Transverse colon (tissue), 4 donors: ENCODE data around the gene SUFU. TPM values are rescaled to one million over a fixed set of nuclear protein-coding genes. Genes with fewer than 3 reads are reported as not detected.

ENCODE experiments used
- DNase-seq: peaks from one replicate; pipeline ENCODE4 v3.0.0-alpha.2; 2019
- H3K27ac ChIP-seq, 4 donors: fragments of 200-600 bp; sonication (generic); 2 replicates each; pipeline ENCODE4 v1.5.1; 2016 to 2018; ENCODE audit warnings: inconsistent platforms in 4 of 4
- H3K27me3 ChIP-seq: fragments of 200-600 bp; sonication (generic); 2 replicates; pipeline ENCODE4 v1.5.1; 2017; ENCODE audit warnings: inconsistent platforms
- H3K36me3 ChIP-seq, 4 donors: fragments of 200-600 bp; sonication (generic); 2 replicates each; pipeline ENCODE4 v1.5.1; 2017 to 2019; ENCODE audit warnings: inconsistent platforms in 4 of 4
- H3K4me1 ChIP-seq, 4 donors: fragments of 200-600 bp; sonication (generic); 2 replicates each; pipeline ENCODE4 v1.5.1; 2017 to 2020; ENCODE audit warnings: inconsistent platforms in 4 of 4
- H3K4me3 ChIP-seq, 4 donors: fragments of 200-600 bp; sonication (generic); 1 replicate in 1 of 4; 2 replicates in 3 of 4; pipeline versions ENCODE4 v1.5.1 to v1.6.1; 2017 to 2019; ENCODE audit warnings: inconsistent platforms in 4 of 4
- H3K9me3 ChIP-seq, 2 donors: fragments of 200-600 bp; sonication (generic); 2 replicates each; pipeline ENCODE4 v1.5.1; 2017 to 2019; ENCODE audit warnings: inconsistent platforms in 2 of 2
- CTCF ChIP-seq, 5 experiments: fragments of 200-600 bp in 3 of 5; fragments of 450-650 bp in 2 of 5; sonication (generic) in 3 of 5; IDR thresholded peaks; 1 replicate in 2 of 5; 2 replicates in 3 of 5; pipeline ENCODE4 v1.5.1; 2016 to 2017; ENCODE audit warnings: antibody characterized with exemption in 5 of 5, inconsistent platforms in 3 of 5, mild to moderate bottlenecking in 2 of 5, moderate library complexity in 1 of 5
- EP300 ChIP-seq: sonication (generic); formaldehyde crosslinking; IDR thresholded peaks from one replicate; pipeline ENCODE4 v1.6.1; 2017; ENCODE audit warnings: antibody characterized with exemption, low read depth
- POLR2A ChIP-seq: fragments of 450-650 bp; IDR thresholded peaks from one replicate; pipeline ENCODE4 v1.6.1; 2016; ENCODE audit warnings: antibody characterized with exemption, mild to moderate bottlenecking, moderate library complexity
- POLR2AphosphoS5 ChIP-seq, 3 donors: sonication (generic); formaldehyde crosslinking; IDR thresholded peaks; one replicate each; pipeline ENCODE4 v1.6.1; 2016; ENCODE audit warnings: antibody characterized with exemption in 3 of 3
- WGBS, 2 donors: methylation state at CpG; one replicate each; pipeline ENCODE4 v1.1.5; 2018; ENCODE audit warnings: low coverage in 1 of 2; 5-methylcytosine and 5-hydroxymethylcytosine counted together
- in situ Hi-C, 4 donors: fragments of 200-750 bp; cut with MboI; loops; one replicate each; pipeline versions ENCODE4 v1.15.0 to v1.15.1; 2017; ENCODE audit warnings: low sequenced_read_pairs in 3 of 4, low pct_ligation_motif_present in 1 of 4, low pct_unique_long_range_greater_than_20kb in 1 of 4
- intact Hi-C: fragments of 100-400 bp; cut with DNase I; formaldehyde crosslinking; loops from one replicate; pipeline ENCODE4 v1.15.1; 2023; ENCODE audit warnings: low total_unique reads
- total RNA-seq, 4 donors: library from RNA; depleted of rRNA; stranded (reverse); fragments of >200 nt; gene quantifications; one replicate each; pipeline ENCODE4 v1.1.0, GENCODE V29; 2016

SUFU gene
- total RNA-seq, 4 donors from 2014 or later, result 5.4 to 13.8 (median 6.6) TPM

- no peaks in the 10 kb centered on the region for H3K36me3 ChIP-seq
- TF ChIP-seq CTCF (IDR thresholded peaks at IDR 0.05), result no peak
- no peak for DNase-seq
- in situ Hi-C loops (no loop called here), intact Hi-C loops (no loop called here)
- H3K27me3 ChIP-seq, result no peaks in the 10 kb centered on the region
- 40 to 61% methylated on average over 1 to 5 of the region's 5 CpGs for WGBS, 2 donors
- H3K4me3 ChIP-seq, result no peak overlapping the region
- peaks cover 33 to 61% (median 44%) of the 10 kb centered on the region in 4 donors for H3K4me1 ChIP-seq
- peak overlapping the region; percentile 63 to 73 (median 69) for H3K27ac ChIP-seq
- no peaks in the 10 kb centered on the region for H3K9me3 ChIP-seq
Observed at GRCh38 chr10:102632394-102633111, 128.8 kb downstream of the SUFU start.

- 30 to 44% methylated on average over 3 to 6 of the region's 6 CpGs for WGBS, 2 donors
- no peak overlapping the region for H3K4me3 ChIP-seq
- intact Hi-C loops, result no loop called here
- in situ Hi-C loops, result no loop called here
- TF ChIP-seq EP300 (no peak), POLR2AphosphoS5 (IDR thresholded peaks at IDR 0.05) (no peak), CTCF (IDR thresholded peaks at IDR 0.05) (no peak), POLR2A (no peak)
- no peak for DNase-seq
- H3K27me3 ChIP-seq, result no peaks in the 10 kb centered on the region
- no peaks in the 10 kb centered on the region for H3K36me3 ChIP-seq
- peak overlapping the region; percentile 63 to 73 (median 69) for H3K27ac ChIP-seq
- peaks cover 26 to 54% (median 36%) of the 10 kb centered on the region in 4 donors for H3K4me1 ChIP-seq
- H3K9me3 ChIP-seq, result no peaks in the 10 kb centered on the region
Observed at GRCh38 chr10:102633287-102633686, 129.5 kb downstream of the SUFU start.

- Histone ChIP-seq H3K4me1 (peaks cover 20 to 49% (median 31%) of the 10 kb centered on the region in 4 donors), H3K9me3 (no peaks in the 10 kb centered on the region), H3K27ac (peak overlapping the region; percentile 63 to 73 (median 69)), H3K27me3 (no peaks in the 10 kb centered on the region), H3K4me3 (no peak overlapping the region), H3K36me3 (no peaks in the 10 kb centered on the region)
- intact Hi-C loops (no loop called here), in situ Hi-C loops (no loop called here)
- TF ChIP-seq EP300 (no peak), POLR2AphosphoS5 (IDR thresholded peaks at IDR 0.05) (no peak), CTCF (IDR thresholded peaks at IDR 0.05) (no peak), POLR2A (no peak)
- 85% methylated on average over 5 of the region's 5 CpGs; no CpG with 5 or more reads in 1 of the 2 donors for WGBS, 2 donors
- DNase-seq, result no peak
Observed at GRCh38 chr10:102633848-102634247, 130.1 kb downstream of the SUFU start.

- peak overlapping the region in 1 of 4 donors; percentile 13 for H3K27ac ChIP-seq
- no peak for DNase-seq
- no peaks in the 10 kb centered on the region for H3K9me3 ChIP-seq
- no peaks in the 10 kb centered on the region for H3K36me3 ChIP-seq
- no peak overlapping the region for H3K4me3 ChIP-seq
- no peak for TF ChIP-seq EP300
- no peak for TF ChIP-seq POLR2A
- TF ChIP-seq CTCF (IDR thresholded peaks at IDR 0.05), result no peak
- no peak for TF ChIP-seq POLR2AphosphoS5 (IDR thresholded peaks at IDR 0.05)
- H3K4me1 ChIP-seq, result peaks cover 15 to 41% (median 25%) of the 10 kb centered on the region in 4 donors
- WGBS, 2 donors, result 64% methylated on average over 4 of the region's 4 CpGs; no CpG with 5 or more reads in 1 of the 2 donors
- H3K27me3 ChIP-seq, result no peaks in the 10 kb centered on the region
- intact Hi-C loops (no loop called here), in situ Hi-C loops (no loop called here)
Observed at GRCh38 chr10:102634686-102635085, 130.9 kb downstream of the SUFU start.
